Measurements from ENCODE around the gene SPART.
"Not testable (repeated sequence)": the region's sequence is repeated elsewhere in the genome, so short reads cannot be mapped to it uniquely, and the experiment has no call there.

The SPART gene

DNA sequence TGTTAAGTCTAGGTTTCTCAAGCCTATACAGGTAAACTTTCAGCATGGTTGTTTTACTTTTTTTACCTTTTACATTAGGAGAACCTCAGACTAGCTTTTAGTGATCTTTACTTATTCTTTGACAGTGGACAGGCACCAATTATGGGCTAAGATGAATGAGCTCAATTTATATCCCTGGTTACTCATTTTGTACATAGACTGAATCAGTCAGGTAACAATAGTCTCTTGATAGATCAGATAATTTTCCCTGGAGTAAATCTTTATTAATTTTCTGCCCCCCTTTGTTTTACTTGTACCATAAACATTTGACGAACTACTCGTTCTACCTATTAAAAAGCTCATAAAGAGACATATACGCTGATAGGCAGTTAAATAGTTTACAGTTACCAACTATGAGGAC is 22.8 kb downstream of the SPART start:
- DNase-seq = no peak
- in situ Hi-C loops (cut with HindIII; ENCODE audit: low pct_ligation_motif_present, low sequenced_read_pairs) = no loop called here
- Histone ChIP-seq H3K36me3 (replicated peaks) (peaks cover 29% of the 10 kb centered on the region), H3K4me3 (ENCODE audit: low read depth, low read length) (no peak overlapping the region), H3K27ac (no peak overlapping the region), H3K27me3 (replicated peaks) (no peaks in the 10 kb centered on the region)
- TF ChIP-seq, protein P1, sequence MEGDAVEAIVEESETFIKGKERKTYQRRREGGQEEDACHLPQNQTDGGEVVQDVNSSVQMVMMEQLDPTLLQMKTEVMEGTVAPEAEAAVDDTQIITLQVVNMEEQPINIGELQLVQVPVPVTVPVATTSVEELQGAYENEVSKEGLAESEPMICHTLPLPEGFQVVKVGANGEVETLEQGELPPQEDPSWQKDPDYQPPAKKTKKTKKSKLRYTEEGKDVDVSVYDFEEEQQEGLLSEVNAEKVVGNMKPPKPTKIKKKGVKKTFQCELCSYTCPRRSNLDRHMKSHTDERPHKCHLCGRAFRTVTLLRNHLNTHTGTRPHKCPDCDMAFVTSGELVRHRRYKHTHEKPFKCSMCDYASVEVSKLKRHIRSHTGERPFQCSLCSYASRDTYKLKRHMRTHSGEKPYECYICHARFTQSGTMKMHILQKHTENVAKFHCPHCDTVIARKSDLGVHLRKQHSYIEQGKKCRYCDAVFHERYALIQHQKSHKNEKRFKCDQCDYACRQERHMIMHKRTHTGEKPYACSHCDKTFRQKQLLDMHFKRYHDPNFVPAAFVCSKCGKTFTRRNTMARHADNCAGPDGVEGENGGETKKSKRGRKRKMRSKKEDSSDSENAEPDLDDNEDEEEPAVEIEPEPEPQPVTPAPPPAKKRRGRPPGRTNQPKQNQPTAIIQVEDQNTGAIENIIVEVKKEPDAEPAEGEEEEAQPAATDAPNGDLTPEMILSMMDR (IDR thresholded peaks at IDR 0.05; ENCODE audit: low read depth, low read length, missing control alignments) = no peak

DNA sequence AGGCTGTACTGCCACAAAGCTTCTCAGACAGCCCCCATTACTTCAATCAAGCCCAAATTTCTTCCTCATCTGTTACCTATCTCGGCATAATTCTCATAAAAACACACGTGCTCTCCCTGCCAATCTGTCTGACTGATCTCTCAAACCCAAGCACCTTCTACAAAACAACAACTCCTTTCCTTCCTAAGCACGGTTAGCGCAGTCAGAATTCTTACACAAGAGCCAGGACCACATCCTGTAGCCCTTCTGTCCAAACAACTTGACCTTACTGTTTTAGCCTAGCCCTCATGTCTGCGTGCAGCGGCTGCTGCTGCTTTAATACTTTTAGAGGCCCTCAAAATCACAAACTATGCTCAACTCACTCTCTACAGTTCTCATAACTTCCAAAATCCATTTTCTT is 26.4 kb downstream of the SPART start:
- H3K36me3 ChIP-seq (replicated peaks) = peaks cover 14% of the 10 kb centered on the region
- H3K27me3 ChIP-seq (replicated peaks); DNase-seq; H3K4me3 ChIP-seq (ENCODE audit: low read depth, low read length); in situ Hi-C loops (cut with HindIII; ENCODE audit: low pct_ligation_motif_present, low sequenced_read_pairs); H3K27ac ChIP-seq: not testable (repeated sequence)

DNA sequence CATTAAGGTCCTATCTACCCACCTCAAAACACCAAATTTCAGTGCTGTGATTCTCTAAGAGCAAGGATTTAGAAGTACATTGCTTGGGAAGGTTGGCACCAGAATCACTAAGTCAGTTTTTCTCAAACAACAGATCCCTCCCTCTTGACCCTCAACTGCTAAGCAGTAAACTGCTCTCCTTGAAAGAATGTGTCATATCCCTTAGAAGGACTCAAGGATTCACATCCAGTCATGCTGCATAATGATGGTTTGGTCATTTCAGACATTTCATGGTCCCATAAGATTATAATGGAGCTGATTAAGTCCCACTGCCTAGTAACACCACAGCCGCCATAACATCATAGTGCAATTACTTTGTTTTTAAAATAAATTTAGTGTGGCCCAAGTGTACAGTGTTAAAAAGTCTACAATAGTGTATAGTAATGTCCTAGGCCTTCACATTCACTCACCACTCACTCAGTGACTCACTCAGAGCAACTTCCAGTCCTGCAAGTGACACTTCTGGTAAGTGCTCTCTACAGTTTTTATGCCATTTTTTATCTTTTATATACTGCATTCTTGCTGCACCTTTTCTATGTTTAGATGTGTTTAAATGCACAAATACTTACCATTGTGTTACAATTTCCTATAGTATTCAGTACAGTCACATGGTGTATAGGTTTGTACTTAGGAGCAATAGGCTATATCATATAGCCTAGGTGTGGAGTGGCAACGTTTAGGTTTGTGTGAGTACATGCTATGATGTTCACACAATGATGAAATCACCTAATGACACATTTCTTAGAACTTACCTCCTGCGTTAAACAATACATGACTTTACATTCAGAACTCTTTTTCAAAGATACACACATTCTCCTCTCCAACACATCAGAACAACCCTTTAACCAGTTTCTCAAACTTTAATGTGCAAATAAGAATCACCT is 32.9 kb downstream of the SPART start:
- H3K36me3 ChIP-seq (replicated peaks) = peaks cover 20% of the 10 kb centered on the region
- in situ Hi-C loops (cut with HindIII; ENCODE audit: low pct_ligation_motif_present, low sequenced_read_pairs) = no loop called here

DNA sequence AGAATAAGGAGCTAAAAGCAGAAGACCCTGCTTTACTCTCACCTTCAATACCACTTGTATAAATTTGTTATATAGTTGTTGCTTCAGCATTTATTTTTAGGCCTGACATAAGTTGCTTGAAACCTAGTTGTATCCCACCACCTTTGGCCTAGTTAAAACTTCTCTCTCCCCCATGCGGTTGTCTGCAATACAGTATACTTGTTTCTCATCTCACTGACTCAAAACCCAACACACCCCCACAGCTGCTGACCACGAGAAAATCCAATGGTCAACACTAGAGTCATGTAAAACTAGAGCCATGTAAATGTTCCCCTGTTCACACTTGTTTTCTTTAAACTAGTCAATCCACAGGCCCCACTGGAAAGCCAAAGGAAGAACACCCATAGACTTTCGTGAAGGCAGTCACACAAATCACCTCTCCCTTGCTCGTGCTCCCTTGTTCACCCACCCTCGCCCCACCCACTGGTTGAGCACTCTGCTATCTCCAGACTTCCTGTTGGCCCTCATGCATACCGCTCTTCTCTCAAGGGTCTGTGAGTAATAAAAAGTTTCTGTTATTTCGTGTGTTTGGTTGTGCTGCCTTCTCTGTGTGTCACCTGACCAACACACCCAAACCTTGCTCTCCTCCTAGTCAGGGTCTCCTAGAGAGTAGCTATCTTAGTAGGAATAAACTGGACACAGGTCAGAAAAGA is 35.6 kb downstream of the SPART start:
- H3K27ac ChIP-seq = peak overlapping the region; percentile 17
- peak; percentile 8 for DNase-seq
- H3K36me3 ChIP-seq (replicated peaks) = peaks cover 20% of the 10 kb centered on the region
- no peak overlapping the region for H3K4me3 ChIP-seq (ENCODE audit: low read depth, low read length)
- H3K27me3 ChIP-seq (replicated peaks) = no peaks in the 10 kb centered on the region
- in situ Hi-C loops (cut with HindIII; ENCODE audit: low pct_ligation_motif_present, low sequenced_read_pairs) = no loop called here
- TF ChIP-seq, protein P1 (IDR thresholded peaks at IDR 0.05; ENCODE audit: low read depth, low read length, missing control alignments) = no peak

More for the DNA sequence above, 32.9 kb downstream of the SPART start:
- Histone ChIP-seq H3K27ac (no peak overlapping the region), H3K4me3 (ENCODE audit: low read depth, low read length) (no peak overlapping the region), H3K27me3 (replicated peaks) (no peaks in the 10 kb centered on the region)
- TF ChIP-seq, protein P1 (IDR thresholded peaks at IDR 0.05; ENCODE audit: low read depth, low read length, missing control alignments) = no peak
- no peak for DNase-seq

DNA sequence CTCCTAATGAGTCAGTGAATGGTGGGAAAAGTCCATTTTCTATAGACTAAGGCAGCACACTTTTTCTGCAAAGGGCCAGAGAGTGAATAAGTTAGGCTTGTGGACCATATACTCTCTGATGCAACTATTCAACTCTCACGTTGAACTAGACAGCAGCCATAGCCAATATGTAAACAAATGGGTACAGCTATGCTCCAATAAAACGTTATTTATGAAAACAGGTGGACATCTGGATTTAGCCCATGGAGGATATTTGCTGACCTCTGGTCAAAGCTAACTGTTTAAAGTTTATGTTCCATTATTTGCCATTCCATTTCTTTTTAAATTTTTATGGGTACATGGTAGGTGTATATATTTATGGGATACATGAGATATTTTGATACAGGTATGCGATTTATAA is 43.9 kb downstream of the SPART start:
- H3K27me3 ChIP-seq (replicated peaks) = no peaks in the 10 kb centered on the region
- in situ Hi-C loops (cut with HindIII; ENCODE audit: low pct_ligation_motif_present, low sequenced_read_pairs) = no loop called here
- no peak for DNase-seq
- H3K27ac ChIP-seq = no peak overlapping the region
- H3K4me3 ChIP-seq (ENCODE audit: low read depth, low read length) = no peak overlapping the region
- TF ChIP-seq, protein P1 (IDR thresholded peaks at IDR 0.05; ENCODE audit: low read depth, low read length, missing control alignments) = no peak
- H3K36me3 ChIP-seq (replicated peaks) = peaks cover 2% of the 10 kb centered on the region

DNA sequence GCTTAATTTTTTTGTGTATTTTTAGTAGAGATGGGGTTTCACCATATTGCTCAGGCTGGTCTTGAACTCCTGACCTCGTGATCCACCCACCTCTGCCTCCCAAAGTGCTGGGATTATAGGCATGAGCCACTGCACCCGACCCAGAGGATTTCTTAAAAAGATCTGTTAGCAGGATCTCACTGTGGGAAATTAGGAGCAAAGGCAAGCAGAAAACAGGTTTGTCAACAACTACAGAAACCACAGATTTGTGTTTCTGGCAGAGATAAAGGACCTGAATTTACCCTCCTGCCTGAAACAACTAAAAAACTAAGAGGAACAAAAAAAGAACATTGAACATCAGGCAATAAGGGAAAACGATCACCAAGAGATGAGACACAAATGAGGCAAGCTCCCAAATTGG is 46.7 kb downstream of the SPART start:
- in situ Hi-C loops (cut with HindIII; ENCODE audit: low pct_ligation_motif_present, low sequenced_read_pairs); H3K27ac ChIP-seq; DNase-seq; H3K36me3 ChIP-seq (replicated peaks); H3K4me3 ChIP-seq (ENCODE audit: low read depth, low read length); H3K27me3 ChIP-seq (replicated peaks): not testable (repeated sequence)
